HG03045 (cell line): ENCODE measurements around the gene LHPP.

Experiments
- ATAC-seq: cut with Tn5 transposase; IDR thresholded peaks from one replicate; pipeline ENCODE4 v1.9.1; 2021; ENCODE audit warnings: mild to moderate bottlenecking, moderate library complexity; ENCODE audit not compliant: unreplicated experiment

LHPP gene

GRCh38 chr10:124552691-124553276 is 91.2 kb downstream of the LHPP start:
- no peak for ATAC-seq

- ATAC-seq = no peak
These were observed 92.6 kb downstream of the LHPP start for GRCh38 chr10:124554085-124554858.

- no peak for ATAC-seq
These were observed 95.5 kb downstream of the LHPP start for GRCh38 chr10:124557167-124557566.

- ATAC-seq = no peak
These were observed 96.2 kb downstream of the LHPP start for GRCh38 chr10:124557648-124558338.

- no peak for ATAC-seq
These were observed 97.0 kb downstream of the LHPP start for GRCh38 chr10:124558339-124559321.

GRCh38 chr10:124559372-124560132 is 97.9 kb downstream of the LHPP start:
- ATAC-seq = no peak

GRCh38 chr10:124560377-124561105 is 98.9 kb downstream of the LHPP start:
- no peak for ATAC-seq

GRCh38 chr10:124561206-124561605 is 99.6 kb downstream of the LHPP start:
- ATAC-seq = no peak

- no peak for ATAC-seq
These were observed 100.9 kb downstream of the LHPP start for GRCh38 chr10:124562425-124563060.

- ATAC-seq = no peak
These were observed 101.9 kb downstream of the LHPP start for GRCh38 chr10:124563320-124564040.

GRCh38 chr10:124564881-124565280 is 103.3 kb downstream of the LHPP start:
- no peak for ATAC-seq

- ATAC-seq = no peak
These were observed 104.1 kb downstream of the LHPP start for GRCh38 chr10:124565565-124566221.

- no peak for ATAC-seq
These were observed 104.7 kb downstream of the LHPP start for GRCh38 chr10:124566222-124566888.

- no peak for ATAC-seq
These were observed 105.6 kb downstream of the LHPP start for GRCh38 chr10:124566981-124567835.

GRCh38 chr10:124568339-124568738 is 106.7 kb downstream of the LHPP start:
- ATAC-seq = no peak
